GM18858 (cell line): Measurements from ENCODE around the gene NOS2.
"Not testable (repeated sequence)": the region's sequence is repeated elsewhere in the genome, so short reads cannot be mapped to it uniquely, and the experiment has no call there.

Source experiments
- ATAC-seq: cut with Tn5 transposase; IDR thresholded peaks from one replicate; pipeline ENCODE4 v1.9.1; 2021; ENCODE audit not compliant: unreplicated experiment

NOS2 gene

GRCh38 chr17:27800522-27800921 lies at the start of gene NOS2:
TSS of gene NOS2 (minus strand) at chr17:27800529. CDS start at chr17:27798809, 1,720 bp downstream.
- ATAC-seq, result no peak

GRCh38 chr17:27849474-27850185 lies 49.3 kb upstream of the NOS2 start:
- ATAC-seq, result no peak

- ATAC-seq, result no peak
Measured at GRCh38 chr17:27848931-27849330, 48.6 kb upstream of the NOS2 start.

GRCh38 chr17:27846808-27847307 lies 46.5 kb upstream of the NOS2 start:
- ATAC-seq, result not testable (repeated sequence)

- no peak for ATAC-seq
Measured at GRCh38 chr17:27846042-27846655, 45.8 kb upstream of the NOS2 start.

- no peak for ATAC-seq
Measured at GRCh38 chr17:27845264-27846041, 45.1 kb upstream of the NOS2 start.

GRCh38 chr17:27840688-27841087 lies 40.4 kb upstream of the NOS2 start:
- ATAC-seq, result no peak

GRCh38 chr17:27840406-27840678 lies 40.0 kb upstream of the NOS2 start:
- ATAC-seq, result not testable (repeated sequence)

GRCh38 chr17:27839571-27840405 lies 39.5 kb upstream of the NOS2 start:
- not testable (repeated sequence) for ATAC-seq

- ATAC-seq, result not testable (repeated sequence)
Measured at GRCh38 chr17:27838607-27839006, 38.3 kb upstream of the NOS2 start.

- not testable (repeated sequence) for ATAC-seq
Measured at GRCh38 chr17:27837769-27838168, 37.4 kb upstream of the NOS2 start.

- no peak for ATAC-seq
Measured at GRCh38 chr17:27836651-27837050, 36.3 kb upstream of the NOS2 start.

GRCh38 chr17:27834571-27834970 lies 34.2 kb upstream of the NOS2 start:
- ATAC-seq, result no peak

GRCh38 chr17:27832831-27833230 lies 32.5 kb upstream of the NOS2 start:
- ATAC-seq, result no peak

- ATAC-seq, result not testable (repeated sequence)
Measured at GRCh38 chr17:27829888-27830287, 29.6 kb upstream of the NOS2 start.

- not testable (repeated sequence) for ATAC-seq
Measured at GRCh38 chr17:27829143-27829711, 28.9 kb upstream of the NOS2 start.

- no peak for ATAC-seq
Measured at GRCh38 chr17:27825459-27825858, 25.1 kb upstream of the NOS2 start.

- no peak for ATAC-seq
Measured at GRCh38 chr17:27824745-27825144, 24.4 kb upstream of the NOS2 start.

GRCh38 chr17:27824176-27824715 lies 23.9 kb upstream of the NOS2 start:
- no peak for ATAC-seq

- ATAC-seq, result not testable (repeated sequence)
Measured at GRCh38 chr17:27822108-27822507, 21.8 kb upstream of the NOS2 start.
